CD14-positive monocyte (primary cell): ENCODE data around the gene PI4KA. TPM values are rescaled to one million over a fixed set of nuclear protein-coding genes. Genes with fewer than 3 reads are reported as not detected.

Source experiments
- DNase-seq, 3 donors: peaks; one replicate each; pipeline ENCODE4 v3.0.0-alpha.2; 2011 to 2022
- H2AFZ ChIP-seq: 2 replicates; pipeline ENCODE4 v1.6.0; 2012; ENCODE audit warnings: mild to moderate bottlenecking, low read depth, low read length, inconsistent platforms; ENCODE audit not compliant: insufficient read depth, poor library complexity, severe bottlenecking
- H3K27ac ChIP-seq, 2 donors: 1 replicate in 1 of 2; 2 replicates in 1 of 2; pipeline ENCODE4 v1.5.1; 2012 to 2013; ENCODE audit warnings: low read length in 2 of 2, control low read depth in 1 of 2, inconsistent platforms in 1 of 2, low read depth in 1 of 2, mild to moderate bottlenecking in 1 of 2
- H3K27me3 ChIP-seq, 2 donors: one replicate each; pipeline versions ENCODE4 v1.6.0 to v1.6.1; 2011 to 2013; ENCODE audit warnings: low read length in 2 of 2; ENCODE audit not compliant: control insufficient read depth in 2 of 2, insufficient read depth in 2 of 2
- H3K36me3 ChIP-seq, 2 donors: replicated peaks in 1 of 2; 1 replicate in 1 of 2; 2 replicates in 1 of 2; pipeline versions ENCODE4 v1.5.1 to v1.6.1; 2012 to 2013; ENCODE audit warnings: low read length in 2 of 2, control low read depth in 1 of 2, inconsistent platforms in 1 of 2, mild to moderate bottlenecking in 1 of 2; ENCODE audit not compliant: insufficient read depth in 2 of 2, control insufficient read depth in 1 of 2
- H3K4me1 ChIP-seq, 2 donors: 1 replicate in 1 of 2; 2 replicates in 1 of 2; pipeline versions ENCODE4 v1.5.1 to v1.6.1; 2012 to 2013; ENCODE audit warnings: low read length in 2 of 2, control low read depth in 1 of 2, inconsistent platforms in 1 of 2, mild to moderate bottlenecking in 1 of 2, moderate library complexity in 1 of 2; ENCODE audit not compliant: insufficient read depth in 2 of 2, control insufficient read depth in 1 of 2
- H3K4me2 ChIP-seq: replicated peaks from 2 replicates; pipeline ENCODE3; 2012; ENCODE audit warnings: low read length, moderate library complexity, mild to moderate bottlenecking; ENCODE audit not compliant: poor library complexity, severe bottlenecking; ENCODE audit errors: extremely low read depth
- H3K4me3 ChIP-seq, 3 experiments: fragments of 200-600 bp in 1 of 3; sonication (generic) in 1 of 3; replicated peaks in 1 of 3; 1 replicate in 2 of 3; 2 replicates in 1 of 3; pipeline ENCODE4 v1.5.1; 2011 to 2013; ENCODE audit warnings: low read length in 3 of 3, mild to moderate bottlenecking in 3 of 3, control low read depth in 2 of 3, low read depth in 2 of 3, inconsistent platforms in 1 of 3, moderate library complexity in 1 of 3
- H3K79me2 ChIP-seq: 2 replicates; pipeline ENCODE4 v1.6.0; 2012; ENCODE audit warnings: mild to moderate bottlenecking, control low read depth, inconsistent platforms, low read length, moderate library complexity; ENCODE audit not compliant: insufficient read depth
- H3K9ac ChIP-seq: 2 replicates; pipeline ENCODE4 v1.6.0; 2017; ENCODE audit warnings: low read length, mild to moderate bottlenecking; ENCODE audit not compliant: insufficient read depth, poor library complexity, severe bottlenecking
- H3K9me3 ChIP-seq, 2 donors: replicated peaks in 1 of 2; 1 replicate in 1 of 2; 2 replicates in 1 of 2; pipeline versions ENCODE4 v1.5.1 to v1.6.1; 2012 to 2013; ENCODE audit warnings: low read length in 2 of 2, control low read depth in 1 of 2; ENCODE audit not compliant: control insufficient read depth in 1 of 2, insufficient read depth in 1 of 2
- H4K20me1 ChIP-seq: 2 replicates; pipeline ENCODE4 v1.6.0; 2012; ENCODE audit warnings: mild to moderate bottlenecking, low read length, control low read depth, moderate library complexity; ENCODE audit not compliant: insufficient read depth
- H3K27ac Mint-ChIP-seq, 7 donors: one replicate each; pipeline ENCODE4 v1.8.0; 2020; ENCODE audit warnings: mild to moderate bottlenecking in 7 of 7, mixed read lengths in 7 of 7, moderate library complexity in 6 of 7, inconsistent platforms in 2 of 7
- H3K27me3 Mint-ChIP-seq, 3 donors: one replicate each; pipeline ENCODE4 v1.8.0; 2021 to 2022; ENCODE audit warnings: low read depth in 3 of 3, mild to moderate bottlenecking in 3 of 3, mixed read lengths in 3 of 3, moderate library complexity in 3 of 3, inconsistent platforms in 1 of 3
- H3K36me3 Mint-ChIP-seq, 2 donors: one replicate each; pipeline ENCODE4 v1.8.0; 2020; ENCODE audit warnings: mixed read lengths in 2 of 2, inconsistent platforms in 1 of 2, mild to moderate bottlenecking in 1 of 2
- H3K4me1 Mint-ChIP-seq: one replicate; pipeline ENCODE4 v1.8.0; 2020; ENCODE audit warnings: mild to moderate bottlenecking, mixed read lengths
- H3K4me3 Mint-ChIP-seq, 2 donors: one replicate each; pipeline ENCODE4 v1.8.0; 2020; ENCODE audit warnings: mild to moderate bottlenecking in 2 of 2, mixed read lengths in 2 of 2, moderate library complexity in 1 of 2
- H3K9me3 Mint-ChIP-seq, 7 donors: one replicate each; pipeline ENCODE4 v1.8.0; 2020 to 2022; ENCODE audit warnings: mixed read lengths in 7 of 7, mild to moderate bottlenecking in 6 of 7, moderate library complexity in 6 of 7, inconsistent platforms in 2 of 7
- WGBS: methylation state at CpG from one replicate; pipeline ENCODE4 v1.1.5; 2013; ENCODE audit warnings: missing lambda C conversion rate; ENCODE audit not compliant: insufficient coverage; 5-methylcytosine and 5-hydroxymethylcytosine counted together
- intact Hi-C, 2 donors: fragments of 100-400 bp; cut with micrococcal nuclease; formaldehyde crosslinking; loops; one replicate each; pipeline versions ENCODE4 v1.15.0 to v1.15.1; 2023
- polyA plus RNA-seq, 3 donors: library from polyadenylated mRNA; depleted of rRNA in 1 of 3; unstranded in 2 of 3; stranded (reverse) in 1 of 3; fragments of 300-500 nt in 2 of 3; fragments of >200 nt in 1 of 3; fragmentation: Illumina TruSeq in 2 of 3; gene quantifications; 1 replicate in 2 of 3; 2 replicates in 1 of 3; pipeline ENCODE4 v1.2.3, GENCODE V29; 2012 to 2021
- TF ChIP-seq, protein P1 (sequence below): fragments of 200-600 bp; IDR thresholded peaks from one replicate; pipeline ENCODE4 v1.8.0; 2022; ENCODE audit warnings: antibody characterized with exemption, mild to moderate bottlenecking

PI4KA gene
- polyA plus RNA-seq, 3 donors, result 22.8 to 74.4 (median 38.2) TPM

DNA sequence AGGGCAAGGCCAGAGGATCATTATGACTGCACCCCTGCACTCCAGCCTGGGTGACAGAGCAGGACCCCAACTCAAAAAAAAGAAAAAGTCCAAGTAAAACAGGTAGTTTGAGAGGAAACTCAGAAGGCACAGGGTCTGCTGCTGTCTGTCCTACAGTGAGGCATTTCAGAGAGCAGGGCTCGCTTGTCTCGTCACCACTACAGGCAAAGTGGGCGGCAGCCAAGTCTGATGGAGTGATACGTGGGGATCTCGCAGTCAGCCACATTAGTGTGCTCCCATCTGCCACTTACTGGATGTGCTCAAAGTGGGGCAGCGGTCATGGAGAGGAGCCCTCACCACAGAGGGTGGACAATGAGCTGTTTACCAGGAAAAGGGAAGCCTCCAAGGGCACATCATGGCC lies 42.1 kb downstream of the PI4KA start:
- Histone ChIP-seq H3K79me2 (no peaks in the 10 kb centered on the region), H3K9me3 (no peaks in the 10 kb centered on the region), H3K4me3 (no peak overlapping the region), H3K27me3 (no peaks in the 10 kb centered on the region), H3K9ac (no peak overlapping the region), H4K20me1 (no peaks in the 10 kb centered on the region), H3K36me3 (peaks cover 81 to 95% of the 10 kb centered on the region in 2 donors), H2AFZ (no peak overlapping the region), H3K27ac (no peak overlapping the region), H3K4me1 (no peaks in the 10 kb centered on the region), H3K4me2 (no peak overlapping the region)
- H3K36me3 Mint-ChIP-seq, result peaks cover 78 to 84% of the 10 kb centered on the region in 2 donors
- intact Hi-C loops, result no loop called here
- peak overlapping the region in 3 of 7 donors; percentile 36 to 57 (median 43) for H3K27ac Mint-ChIP-seq
- 97% methylated on average over 6 of the region's 6 CpGs for WGBS
- TF ChIP-seq, protein P1, sequence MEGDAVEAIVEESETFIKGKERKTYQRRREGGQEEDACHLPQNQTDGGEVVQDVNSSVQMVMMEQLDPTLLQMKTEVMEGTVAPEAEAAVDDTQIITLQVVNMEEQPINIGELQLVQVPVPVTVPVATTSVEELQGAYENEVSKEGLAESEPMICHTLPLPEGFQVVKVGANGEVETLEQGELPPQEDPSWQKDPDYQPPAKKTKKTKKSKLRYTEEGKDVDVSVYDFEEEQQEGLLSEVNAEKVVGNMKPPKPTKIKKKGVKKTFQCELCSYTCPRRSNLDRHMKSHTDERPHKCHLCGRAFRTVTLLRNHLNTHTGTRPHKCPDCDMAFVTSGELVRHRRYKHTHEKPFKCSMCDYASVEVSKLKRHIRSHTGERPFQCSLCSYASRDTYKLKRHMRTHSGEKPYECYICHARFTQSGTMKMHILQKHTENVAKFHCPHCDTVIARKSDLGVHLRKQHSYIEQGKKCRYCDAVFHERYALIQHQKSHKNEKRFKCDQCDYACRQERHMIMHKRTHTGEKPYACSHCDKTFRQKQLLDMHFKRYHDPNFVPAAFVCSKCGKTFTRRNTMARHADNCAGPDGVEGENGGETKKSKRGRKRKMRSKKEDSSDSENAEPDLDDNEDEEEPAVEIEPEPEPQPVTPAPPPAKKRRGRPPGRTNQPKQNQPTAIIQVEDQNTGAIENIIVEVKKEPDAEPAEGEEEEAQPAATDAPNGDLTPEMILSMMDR, result no peak
- no peak for DNase-seq
- H3K4me1 Mint-ChIP-seq, result no peaks in the 10 kb centered on the region
- no peak overlapping the region for H3K4me3 Mint-ChIP-seq
- peaks cover 0 to 2% (median 1%) of the 10 kb centered on the region in 3 donors for H3K27me3 Mint-ChIP-seq
- H3K9me3 Mint-ChIP-seq, result peaks cover 0 to 2% (median 0%) of the 10 kb centered on the region in 7 donors

DNA sequence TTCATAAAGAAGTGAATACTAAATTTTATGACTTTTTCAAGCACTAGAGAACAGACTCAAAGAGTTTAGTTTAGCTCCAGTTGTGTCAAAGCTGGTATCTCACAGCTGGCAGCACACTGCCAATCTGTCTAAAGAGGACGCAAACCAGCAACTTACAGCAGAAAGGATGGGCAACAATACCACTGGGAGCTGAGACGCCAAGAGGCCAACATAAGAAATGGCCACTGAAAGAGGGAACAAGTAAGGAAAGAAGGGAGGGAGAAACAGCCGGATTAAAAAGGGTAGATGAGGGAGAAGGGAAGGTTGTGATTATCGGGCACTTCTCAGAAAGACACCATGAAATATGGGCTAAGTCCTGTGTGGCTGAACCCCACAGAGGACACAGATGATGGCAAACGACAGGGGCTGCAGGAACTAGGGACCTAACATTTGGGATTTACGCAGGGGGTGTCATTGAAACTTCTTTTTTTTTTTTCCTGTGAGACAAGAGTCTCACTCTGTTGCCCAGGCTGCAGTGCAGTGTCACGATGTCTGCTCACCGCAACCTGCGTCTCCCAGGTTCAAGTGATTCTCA lies 43.0 kb downstream of the PI4KA start:
- H3K4me3 ChIP-seq, result no peak overlapping the region
- H3K4me3 Mint-ChIP-seq, result no peak overlapping the region
- no peaks in the 10 kb centered on the region for H4K20me1 ChIP-seq
- peaks cover 0 to 2% (median 1%) of the 10 kb centered on the region in 3 donors for H3K27me3 Mint-ChIP-seq
- DNase-seq, result no peak
- peaks cover 0 to 2% (median 0%) of the 10 kb centered on the region in 7 donors for H3K9me3 Mint-ChIP-seq
- intact Hi-C loops, result no loop called here
- no peak overlapping the region for H3K27ac Mint-ChIP-seq
- TF ChIP-seq, protein P1, result no peak
- WGBS, result 95% methylated on average over 9 of the region's 9 CpGs
- H3K4me1 ChIP-seq, result no peaks in the 10 kb centered on the region
- H3K9ac ChIP-seq, result no peak overlapping the region
- H3K9me3 ChIP-seq, result no peaks in the 10 kb centered on the region
- peaks cover 83 to 95% of the 10 kb centered on the region in 2 donors for H3K36me3 ChIP-seq
- peaks cover 84 to 89% of the 10 kb centered on the region in 2 donors for H3K36me3 Mint-ChIP-seq
- H3K4me1 Mint-ChIP-seq, result no peaks in the 10 kb centered on the region
- H3K27ac ChIP-seq, result no peak overlapping the region
- H2AFZ ChIP-seq, result no peak overlapping the region
- no peaks in the 10 kb centered on the region for H3K79me2 ChIP-seq
- H3K4me2 ChIP-seq, result no peak overlapping the region
- H3K27me3 ChIP-seq, result no peaks in the 10 kb centered on the region
